T-cell (primary cell): Measurements from ENCODE around the gene CFAP410. TPM values are rescaled to one million over a fixed set of nuclear protein-coding genes. Genes with fewer than 3 reads are reported as not detected.
A peak's percentile ranks its signal among the peaks of the same experiment; 100 is the strongest.

ENCODE experiments used
- ATAC-seq, 4 experiments: fragments of 200-7000 bp in 3 of 4; fragments of 150-1000 bp in 1 of 4; cut with Tn5 transposase; replicated peaks in 1 of 4; 1 replicate in 3 of 4; 2 replicates in 1 of 4; pipeline ENCODE4 v1.10.0; 2021; ENCODE audit warnings: moderate library complexity in 3 of 4, mild to moderate bottlenecking in 2 of 4, moderate number of reproducible peaks in 1 of 4
- CTCF ChIA-PET, 2 donors: fragments of 300-600 bp; sonication (Branson Sonifier 250); formaldehyde crosslinking; loops; one replicate each; lab custom pipeline; 2022; ENCODE audit warnings: antibody characterized with exemption in 2 of 2; lab: Charles Lee
- POLR2A ChIA-PET, 2 donors: fragments of 300-600 bp; sonication (Branson Sonifier 250); formaldehyde crosslinking; loops; one replicate each; lab custom pipeline; 2022; ENCODE audit warnings: antibody characterized with exemption in 2 of 2; lab: Charles Lee
- DNase-seq, 35 experiments: peaks; one replicate each; pipeline versions ENCODE4 v3.0.0 to v3.0.0-alpha.2; 2013 to 2023
- H3K27ac ChIP-seq: one replicate; pipeline ENCODE4 v1.5.1; 2013; ENCODE audit warnings: low read length
- H3K27me3 ChIP-seq, 2 experiments: replicated peaks in 1 of 2; 1 replicate in 1 of 2; 2 replicates in 1 of 2; pipeline versions ENCODE4 v1.6.1 to v1.7.0; 2013; ENCODE audit warnings: low read length in 1 of 2, mixed read lengths in 1 of 2; ENCODE audit not compliant: control insufficient read depth in 2 of 2, insufficient read depth in 2 of 2; ENCODE audit errors: extremely low read depth in 1 of 2
- H3K36me3 ChIP-seq, 2 donors: 1 replicate in 1 of 2; 2 replicates in 1 of 2; pipeline versions ENCODE4 v1.6.1 to v1.7.0; 2013; ENCODE audit warnings: low read length in 1 of 2; ENCODE audit not compliant: control insufficient read depth in 2 of 2, insufficient read depth in 1 of 2; ENCODE audit errors: extremely low read depth in 1 of 2
- H3K4me1 ChIP-seq, 2 experiments: 1 replicate in 1 of 2; 2 replicates in 1 of 2; pipeline versions ENCODE4 v1.6.1 to v1.7.0; 2013; ENCODE audit warnings: low read length in 2 of 2, mixed read lengths in 1 of 2; ENCODE audit not compliant: insufficient read depth in 2 of 2, control insufficient read depth in 1 of 2; ENCODE audit errors: extremely low read depth in 1 of 2
- H3K4me3 ChIP-seq, 2 donors: 1 replicate in 1 of 2; 2 replicates in 1 of 2; pipeline versions ENCODE4 v1.5.1 to v1.7.0; 2013; ENCODE audit warnings: mild to moderate bottlenecking in 2 of 2, low read length in 1 of 2, moderate library complexity in 1 of 2; ENCODE audit not compliant: control insufficient read depth in 1 of 2; ENCODE audit errors: extremely low read depth in 1 of 2
- H3K9me3 ChIP-seq: 2 replicates; pipeline ENCODE4 v1.7.0; 2013
- H3K27ac Mint-ChIP-seq, 2 donors: one replicate each; pipeline ENCODE4 v1.8.0; 2020 to 2021; ENCODE audit warnings: mild to moderate bottlenecking in 2 of 2, mixed read lengths in 2 of 2
- H3K27me3 Mint-ChIP-seq, 2 donors: one replicate each; pipeline ENCODE4 v1.8.0; 2021 to 2022; ENCODE audit warnings: mixed read lengths in 2 of 2
- H3K36me3 Mint-ChIP-seq: one replicate; pipeline ENCODE4 v1.8.0; 2021; ENCODE audit warnings: mixed read lengths
- H3K4me1 Mint-ChIP-seq, 3 donors: one replicate each; pipeline ENCODE4 v1.8.0; 2020 to 2022; ENCODE audit warnings: mixed read lengths in 3 of 3, mild to moderate bottlenecking in 1 of 3
- H3K4me3 Mint-ChIP-seq, 3 donors: one replicate each; pipeline ENCODE4 v1.8.0; 2020 to 2022; ENCODE audit warnings: mild to moderate bottlenecking in 3 of 3, mixed read lengths in 3 of 3, moderate library complexity in 3 of 3
- H3K9me3 Mint-ChIP-seq, 3 donors: one replicate each; pipeline ENCODE4 v1.8.0; 2020 to 2022; ENCODE audit warnings: mixed read lengths in 3 of 3
- WGBS: methylation state at CpG from one replicate; pipeline ENCODE4 v1.1.5; 2013; ENCODE audit warnings: missing lambda C conversion rate; ENCODE audit not compliant: insufficient coverage; 5-methylcytosine and 5-hydroxymethylcytosine counted together
- total RNA-seq, 35 experiments: library from RNA in 6 of 35; stranded (reverse) in 6 of 35; fragments of 120-200 nt in 1 of 35; gene quantifications; one replicate each; pipeline versions ENCODE4 v1.2.1 to v1.2.4 and lab custom pipeline; 2013 to 2026

CFAP410 gene
- total RNA-seq, 5 donors from 2014 or later (not counting 1 experiment from before 2014, with no cell fraction given), result 58.8 to 72.1 (median 60.8) TPM

GRCh38 chr21:44291936-44292811 is 47.0 kb downstream of the CFAP410 start:
- Histone ChIP-seq H3K9me3 (no peaks in the 10 kb centered on the region), H3K27me3 (peaks cover 0 to 22% of the 10 kb centered on the region in 2 experiments), H3K4me1 (peaks cover 3 to 52% of the 10 kb centered on the region in 2 experiments), H3K27ac (no peak overlapping the region), H3K36me3 (no peaks in the 10 kb centered on the region), H3K4me3 (peak overlapping the region in 1 of 2 donors; percentile 6)
- Mint-ChIP-seq H3K9me3 (no peaks in the 10 kb centered on the region), H3K4me3 (peak overlapping the region in 1 of 3 donors; percentile 12), H3K27me3 (peaks cover 0 to 8% of the 10 kb centered on the region in 2 donors), H3K27ac (no peak overlapping the region), H3K36me3 (no peaks in the 10 kb centered on the region), H3K4me1 (peaks cover 12 to 23% (median 14%) of the 10 kb centered on the region in 3 donors)
- CTCF ChIA-PET, result no interaction called here
- WGBS, result 80% methylated on average over 17 of the region's 25 CpGs
- no peak for DNase-seq
- POLR2A ChIA-PET, result no interaction called here
- no peak for ATAC-seq

- ATAC-seq (no peak), DNase-seq (no peak)
- Mint-ChIP-seq H3K4me1 (peaks cover 12 to 23% (median 14%) of the 10 kb centered on the region in 3 donors), H3K9me3 (no peaks in the 10 kb centered on the region), H3K27me3 (peaks cover 0 to 8% of the 10 kb centered on the region in 2 donors), H3K27ac (no peak overlapping the region), H3K36me3 (no peaks in the 10 kb centered on the region), H3K4me3 (peak overlapping the region in 1 of 3 donors; percentile 47)
- Histone ChIP-seq H3K36me3 (no peaks in the 10 kb centered on the region), H3K27ac (no peak overlapping the region), H3K27me3 (peaks cover 0 to 30% of the 10 kb centered on the region in 2 experiments), H3K9me3 (no peaks in the 10 kb centered on the region), H3K4me3 (no peak overlapping the region), H3K4me1 (peaks cover 3 to 47% of the 10 kb centered on the region in 2 experiments)
- WGBS, result 81% methylated on average over 24 of the region's 33 CpGs
- ChIA-PET POLR2A (no interaction called here), CTCF (no interaction called here)
Observed at GRCh38 chr21:44291078-44291935, 47.9 kb downstream of the CFAP410 start.

GRCh38 chr21:44290327-44291077 is 48.7 kb downstream of the CFAP410 start:
- no peak for ATAC-seq
- no peak for DNase-seq
- peak overlapping the region in 1 of 3 donors; percentile 47 for H3K4me3 Mint-ChIP-seq
- Histone ChIP-seq H3K9me3 (no peaks in the 10 kb centered on the region), H3K27ac (no peak overlapping the region), H3K4me1 (peaks cover 3 to 39% of the 10 kb centered on the region in 2 experiments), H3K36me3 (no peaks in the 10 kb centered on the region), H3K27me3 (peaks cover 0 to 33% of the 10 kb centered on the region in 2 experiments), H3K4me3 (no peak overlapping the region)
- 85% methylated on average over 15 of the region's 16 CpGs for WGBS
- peaks cover 10 to 21% (median 12%) of the 10 kb centered on the region in 3 donors for H3K4me1 Mint-ChIP-seq
- H3K36me3 Mint-ChIP-seq, result no peaks in the 10 kb centered on the region
- H3K27ac Mint-ChIP-seq, result peak overlapping the region in 1 of 2 donors; percentile 36
- H3K9me3 Mint-ChIP-seq, result no peaks in the 10 kb centered on the region
- H3K27me3 Mint-ChIP-seq, result peaks cover 0 to 8% of the 10 kb centered on the region in 2 donors
- ChIA-PET CTCF (interaction anchor here in 1 of 2 donors (0.7 kb wide), 1 partner anchor 289 kb away, joined by 4 read pairs; no protein-coding TSS in a partner anchor), POLR2A (no interaction called here)

- ChIA-PET CTCF (interaction anchor here in 1 of 2 donors (0.7 kb wide), 1 partner anchor 288 kb away, joined by 4 read pairs; no protein-coding TSS in a partner anchor), POLR2A (no interaction called here)
- H3K27ac Mint-ChIP-seq, result no peak overlapping the region
- peaks cover 0 to 8% of the 10 kb centered on the region in 2 donors for H3K27me3 Mint-ChIP-seq
- no peak overlapping the region for H3K4me3 Mint-ChIP-seq
- ATAC-seq, result no peak
- no peaks in the 10 kb centered on the region for H3K9me3 ChIP-seq
- DNase-seq, result no peak
- no peak overlapping the region for H3K4me3 ChIP-seq
- H3K27me3 ChIP-seq, result peaks cover 0 to 38% of the 10 kb centered on the region in 2 experiments
- H3K27ac ChIP-seq, result no peak overlapping the region
- H3K36me3 ChIP-seq, result no peaks in the 10 kb centered on the region
- H3K9me3 Mint-ChIP-seq, result no peaks in the 10 kb centered on the region
- peaks cover 6 to 14% (median 6%) of the 10 kb centered on the region in 3 donors for H3K4me1 Mint-ChIP-seq
- peaks cover 3 to 29% of the 10 kb centered on the region in 2 experiments for H3K4me1 ChIP-seq
- no peaks in the 10 kb centered on the region for H3K36me3 Mint-ChIP-seq
- 89% methylated on average over 20 of the region's 24 CpGs for WGBS
Observed at GRCh38 chr21:44289381-44290010, 49.7 kb downstream of the CFAP410 start.

GRCh38 chr21:44288251-44289110 is 50.7 kb downstream of the CFAP410 start:
- DNase-seq, result no peak
- H3K4me1 ChIP-seq, result peaks cover 3 to 20% of the 10 kb centered on the region in 2 experiments
- H3K27me3 ChIP-seq, result peaks cover 0 to 38% of the 10 kb centered on the region in 2 experiments
- no peaks in the 10 kb centered on the region for H3K9me3 ChIP-seq
- WGBS, result 92% methylated on average over 18 of the region's 23 CpGs
- Mint-ChIP-seq H3K27me3 (peaks cover 0 to 8% of the 10 kb centered on the region in 2 donors), H3K9me3 (no peaks in the 10 kb centered on the region), H3K27ac (no peak overlapping the region), H3K4me1 (peaks cover 4 to 10% (median 10%) of the 10 kb centered on the region in 3 donors), H3K4me3 (no peak overlapping the region), H3K36me3 (no peaks in the 10 kb centered on the region)
- no peak overlapping the region for H3K27ac ChIP-seq
- no peak overlapping the region for H3K4me3 ChIP-seq
- CTCF ChIA-PET, result no interaction called here
- POLR2A ChIA-PET, result no interaction called here
- no peaks in the 10 kb centered on the region for H3K36me3 ChIP-seq
- ATAC-seq, result no peak
